Hepatocyte (in vitro differentiated cells): ENCODE data around the gene MYOF. TPM values are rescaled to one million over a fixed set of nuclear protein-coding genes. Genes with fewer than 3 reads are reported as not detected.

Experiments used
- DNase-seq: peaks from one replicate; pipeline ENCODE4 v3.0.0-alpha.2; 2016; ENCODE audit warnings: low spot score
- H2AFZ ChIP-seq: fragments of 200-600 bp; sonication (generic); 2 replicates; pipeline ENCODE4 v1.6.0; 2016; ENCODE audit warnings: antibody characterized with exemption, mild to moderate bottlenecking
- H3K27ac ChIP-seq: fragments of 200-600 bp; sonication (generic); 2 replicates; pipeline ENCODE4 v1.5.1; 2016; ENCODE audit warnings: mild to moderate bottlenecking
- H3K27me3 ChIP-seq: fragments of 200-600 bp; sonication (generic); 2 replicates; pipeline ENCODE4 v1.6.1; 2016
- H3K36me3 ChIP-seq: fragments of 200-600 bp; sonication (generic); replicated peaks from 2 replicates; pipeline ENCODE4 v1.5.1; 2016; ENCODE audit warnings: low read depth; ENCODE audit not compliant: insufficient read depth
- H3K4me1 ChIP-seq: fragments of 200-600 bp; sonication (generic); 2 replicates; pipeline ENCODE4 v1.5.1; 2016; ENCODE audit warnings: mild to moderate bottlenecking, moderate library complexity; ENCODE audit not compliant: insufficient read depth
- H3K4me2 ChIP-seq: fragments of 200-600 bp; sonication (generic); 2 replicates; pipeline ENCODE4 v1.6.0; 2016
- H3K4me3 ChIP-seq: fragments of 200-600 bp; sonication (generic); 2 replicates; pipeline ENCODE4 v1.5.1; 2016; ENCODE audit warnings: mild to moderate bottlenecking
- H3K79me2 ChIP-seq: fragments of 200-600 bp; sonication (generic); 2 replicates; pipeline ENCODE4 v1.6.0; 2017; ENCODE audit warnings: mild to moderate bottlenecking
- H3K9me2 ChIP-seq: fragments of 200-600 bp; sonication (generic); replicated peaks from 2 replicates; pipeline ENCODE4 v1.6.0; 2017; ENCODE audit warnings: mild to moderate bottlenecking; ENCODE audit not compliant: insufficient read depth
- H3K9me3 ChIP-seq: fragments of 200-600 bp; sonication (generic); 2 replicates; pipeline ENCODE4 v1.5.1; 2016; ENCODE audit warnings: low read depth, mild to moderate bottlenecking
- H4K20me1 ChIP-seq: fragments of 200-600 bp; sonication (generic); 2 replicates; pipeline ENCODE4 v1.6.0; 2016; ENCODE audit warnings: mild to moderate bottlenecking; ENCODE audit not compliant: insufficient read depth, poor library complexity, severe bottlenecking
- CTCF ChIP-seq: fragments of 200-600 bp; sonication (generic); IDR thresholded peaks from 2 replicates; pipeline ENCODE4 v1.5.1; 2016; ENCODE audit warnings: antibody characterized with exemption, mild to moderate bottlenecking; ENCODE audit not compliant: poor library complexity
- EZH2 ChIP-seq: fragments of 200-600 bp; sonication (generic); IDR thresholded peaks from 2 replicates; pipeline ENCODE4 v1.6.1; 2016; ENCODE audit warnings: antibody characterized with exemption, mild to moderate bottlenecking, borderline replicate concordance
- EZH2phosphoT487 ChIP-seq: fragments of 200-600 bp; sonication (generic); IDR thresholded peaks from one replicate; pipeline ENCODE4 v1.6.1; 2018; ENCODE audit warnings: antibody characterized with exemption, mild to moderate bottlenecking, low read depth, moderate library complexity; ENCODE audit not compliant: unreplicated experiment, severe bottlenecking
- WGBS: methylation state at CpG from one replicate; pipeline ENCODE4 v1.1.6; 2016; ENCODE audit warnings: low lambda C conversion rate; ENCODE audit errors: missing lambda C conversion rate; 5-methylcytosine and 5-hydroxymethylcytosine counted together
- polyA plus RNA-seq: library from polyadenylated mRNA; unstranded; fragments of >200 nt; fragmentation: Nextera tagmentation; extraction: Ambion mirVana; gene quantifications from 2 replicates; pipeline ENCODE4 v1.2.1, GENCODE V29; 2016
- total RNA-seq: library from RNA; depleted of rRNA; stranded (reverse); fragments of >200 nt; gene quantifications from 2 replicates; pipeline ENCODE4 v1.2.3, GENCODE V29; 2014

The MYOF gene
- total and polyA plus RNA-seq, 2 experiments from 2014 or later: 16.6 to 47.9 TPM

DNA sequence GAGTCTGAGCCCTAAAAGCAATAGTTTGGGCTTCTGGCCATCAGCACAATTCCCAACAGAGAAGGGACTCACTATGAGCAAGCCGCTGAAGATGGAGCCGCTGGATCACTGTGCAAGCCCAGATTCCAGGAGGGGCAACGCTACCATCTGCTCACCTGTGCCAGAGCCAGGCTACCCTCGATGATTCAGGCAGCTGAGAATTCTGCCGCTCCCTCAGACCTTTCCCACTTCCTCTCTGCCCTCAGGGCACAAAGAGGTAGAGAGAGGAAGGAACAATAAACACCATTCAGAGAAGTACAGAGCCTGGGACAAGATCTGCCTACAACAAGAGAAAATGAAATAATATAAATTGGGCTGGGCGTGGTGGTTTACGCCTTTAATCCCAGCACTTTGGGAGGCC, 98.1 kb downstream of the MYOF start:
- Histone ChIP-seq H3K9me3 (no peaks in the 10 kb centered on the region), H3K4me2 (no peak overlapping the region), H3K27me3 (no peaks in the 10 kb centered on the region), H4K20me1 (no peaks in the 10 kb centered on the region), H3K4me1 (no peaks in the 10 kb centered on the region), H3K4me3 (no peak overlapping the region), H3K9me2 (no peaks in the 10 kb centered on the region), H3K27ac (peak overlapping the region; percentile 20), H3K79me2 (no peaks in the 10 kb centered on the region), H3K36me3 (no peaks in the 10 kb centered on the region), H2AFZ (no peak overlapping the region)
- DNase-seq: no peak
- WGBS: 83% methylated on average over 7 of the region's 7 CpGs
- TF ChIP-seq EZH2 (no peak), CTCF (no peak), EZH2phosphoT487 (no peak)

GRCh38 chr10:93383562-93383981, 98.6 kb downstream of the MYOF start:
- H3K4me3 ChIP-seq: no peak overlapping the region
- H3K9me3 ChIP-seq: no peaks in the 10 kb centered on the region
- H3K79me2 ChIP-seq: no peaks in the 10 kb centered on the region
- H4K20me1 ChIP-seq: no peaks in the 10 kb centered on the region
- 69% methylated on average over 6 of the region's 6 CpGs for WGBS
- TF ChIP-seq EZH2phosphoT487: no peak
- no peak for TF ChIP-seq EZH2
- no peak for TF ChIP-seq CTCF
- H3K4me2 ChIP-seq: no peak overlapping the region
- no peaks in the 10 kb centered on the region for H3K4me1 ChIP-seq
- H3K36me3 ChIP-seq: no peaks in the 10 kb centered on the region
- no peaks in the 10 kb centered on the region for H3K27me3 ChIP-seq
- DNase-seq: no peak
- H3K27ac ChIP-seq: peak overlapping the region; percentile 20
- H3K9me2 ChIP-seq: no peaks in the 10 kb centered on the region
- no peak overlapping the region for H2AFZ ChIP-seq

DNA sequence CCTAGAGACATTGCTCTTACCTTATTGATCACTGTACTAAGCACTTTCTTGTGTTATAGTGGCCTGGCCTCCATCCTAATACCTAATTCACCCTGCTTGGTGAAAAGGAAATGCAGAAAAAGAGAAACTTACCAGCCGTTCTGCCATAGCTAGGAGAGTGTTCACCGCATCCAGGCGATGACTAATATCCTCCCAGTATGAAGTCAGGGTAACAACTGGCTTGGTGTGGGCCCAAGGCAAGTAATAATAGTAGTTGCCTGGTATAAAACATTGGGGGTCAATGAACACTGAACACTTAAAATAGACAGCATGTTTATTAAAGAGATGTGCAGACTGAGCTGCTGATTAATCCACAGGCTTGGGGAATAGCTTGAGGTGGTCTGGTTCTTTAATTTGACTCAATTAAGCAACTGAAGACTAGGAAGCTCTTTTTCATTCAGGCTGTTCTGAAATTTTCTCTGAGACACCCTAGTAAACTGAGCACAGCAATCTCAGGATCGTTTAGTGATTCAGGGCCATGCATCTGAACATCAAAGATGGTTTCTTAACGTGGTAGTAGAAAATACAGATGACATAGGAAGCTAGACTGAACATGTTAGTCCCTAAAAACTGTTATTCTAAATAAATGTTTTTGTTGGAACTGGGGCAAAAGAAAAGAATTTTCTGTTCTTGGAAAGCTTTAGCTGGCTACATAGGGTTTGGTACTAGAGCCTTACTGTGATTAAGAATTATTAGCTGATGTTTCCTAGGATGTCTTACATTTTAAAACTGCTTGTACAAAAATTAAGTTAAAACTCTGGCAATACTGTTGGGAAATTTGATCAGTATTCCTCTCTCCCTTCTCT, 102.2 kb downstream of the MYOF start:
- Histone ChIP-seq H3K4me3 (no peak overlapping the region), H3K9me2 (no peaks in the 10 kb centered on the region), H2AFZ (no peak overlapping the region), H3K9me3 (no peaks in the 10 kb centered on the region), H3K4me2 (no peak overlapping the region), H3K36me3 (no peaks in the 10 kb centered on the region), H3K79me2 (no peaks in the 10 kb centered on the region), H3K27me3 (no peaks in the 10 kb centered on the region), H3K27ac (no peak overlapping the region), H4K20me1 (no peaks in the 10 kb centered on the region), H3K4me1 (peaks cover 12% of the 10 kb centered on the region)
- WGBS: 82% methylated on average over 5 of the region's 5 CpGs
- DNase-seq: no peak
- TF ChIP-seq EZH2phosphoT487: no peak
- TF ChIP-seq CTCF: no peak
- no peak for TF ChIP-seq EZH2
